ENCODE measurements around the gene GORASP1.
A peak's percentile ranks its signal among the peaks of the same experiment; 100 is the strongest.

Gene GORASP1

DNA sequence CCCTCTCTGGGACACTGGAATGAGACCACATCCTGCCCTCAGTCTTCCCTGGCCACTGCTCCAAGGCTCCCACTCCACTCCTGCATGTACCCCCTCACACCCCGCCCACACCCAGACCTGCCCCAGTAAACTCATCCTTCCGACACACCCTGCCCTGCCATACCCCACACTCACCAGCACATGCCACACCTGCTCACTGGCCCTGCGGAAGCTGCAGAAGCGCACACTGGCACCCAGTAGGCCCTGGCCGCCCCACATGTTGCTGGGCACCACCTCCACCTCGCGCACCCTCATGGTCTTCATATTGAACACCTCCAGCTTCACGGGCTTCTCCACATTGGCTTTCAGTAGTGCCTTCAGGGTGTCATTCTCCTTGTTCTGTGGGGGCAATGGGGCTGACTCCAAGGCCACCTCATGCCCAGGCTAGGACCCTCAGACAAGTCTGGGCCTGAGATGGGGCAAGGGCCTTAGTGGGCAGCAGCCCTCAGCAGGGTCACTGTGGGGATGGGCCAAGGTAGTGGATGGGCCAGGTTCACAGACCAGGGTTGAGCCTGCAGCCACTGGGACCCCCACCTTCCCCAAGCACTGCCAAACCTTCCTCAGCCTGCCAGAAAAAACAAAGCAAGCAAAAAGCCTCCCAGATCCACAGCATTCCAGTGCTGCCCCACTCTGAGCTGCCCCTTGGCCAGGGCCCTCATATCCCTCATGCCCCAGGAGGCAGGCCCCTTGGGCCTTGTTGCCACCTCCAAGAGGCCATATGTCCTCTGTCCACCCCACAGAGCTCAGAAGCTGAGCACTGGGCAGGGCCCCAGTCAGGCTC lies 4.7 kb downstream of the GORASP1 start:
- no peak for DNase-seq (ENCODE audit: low read depth in 2 of 2)

DNA sequence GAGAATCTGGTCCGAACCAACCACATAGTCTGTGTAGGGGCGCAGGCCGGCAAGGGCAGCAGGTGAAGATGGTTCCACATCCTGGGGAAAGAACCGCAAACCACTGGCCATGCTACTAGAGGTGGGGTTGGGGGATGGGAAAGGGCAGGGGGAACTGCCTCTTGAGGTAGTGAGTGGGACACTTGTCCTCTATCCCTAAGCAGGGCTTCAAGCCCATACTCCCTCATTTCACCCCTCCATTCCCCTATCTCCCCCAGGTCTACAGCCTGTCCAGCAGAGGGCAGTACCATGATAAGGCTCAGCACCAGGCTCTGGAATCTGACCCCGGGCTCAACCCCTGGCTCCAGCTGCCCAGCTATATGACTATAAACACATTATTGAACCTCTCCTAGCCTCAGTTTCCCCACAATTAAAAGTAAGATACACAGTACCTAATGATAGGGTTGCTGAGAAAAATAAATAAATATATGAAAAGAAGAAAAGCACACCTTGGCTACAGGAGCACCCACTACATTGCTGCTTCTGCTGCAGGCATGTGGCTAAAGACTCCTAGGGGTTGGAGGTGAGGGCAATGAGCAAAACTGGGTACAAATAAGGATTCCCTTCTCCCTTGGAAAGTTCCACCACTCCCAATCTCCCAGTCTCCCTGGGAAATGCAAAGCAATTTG lies 6.3 kb downstream of the GORASP1 start:
- DNase-seq (ENCODE audit: low read depth in 2 of 2), result peak in 1 of 2 donors; percentile 36

DNA sequence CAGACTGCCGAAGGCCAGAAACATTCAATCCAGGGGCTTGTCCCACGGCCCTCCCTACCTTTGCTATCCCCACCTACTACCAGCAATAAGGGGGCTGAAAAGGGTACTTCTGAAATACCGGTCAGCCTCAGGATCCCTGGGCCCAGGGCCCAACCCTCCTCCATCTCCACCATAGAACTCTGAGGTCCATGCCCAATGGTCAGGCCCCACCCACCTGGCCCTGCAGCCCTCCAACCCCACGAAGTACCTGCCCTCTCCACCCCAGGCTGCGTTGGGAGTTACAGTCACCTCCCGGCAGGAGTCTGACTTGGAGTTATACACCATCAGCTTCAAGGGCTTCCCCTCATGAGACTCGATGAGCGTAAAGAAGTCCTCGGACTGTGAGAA lies 6.9 kb downstream of the GORASP1 start:
- no peak for DNase-seq (ENCODE audit: low read depth in 2 of 2)

DNA sequence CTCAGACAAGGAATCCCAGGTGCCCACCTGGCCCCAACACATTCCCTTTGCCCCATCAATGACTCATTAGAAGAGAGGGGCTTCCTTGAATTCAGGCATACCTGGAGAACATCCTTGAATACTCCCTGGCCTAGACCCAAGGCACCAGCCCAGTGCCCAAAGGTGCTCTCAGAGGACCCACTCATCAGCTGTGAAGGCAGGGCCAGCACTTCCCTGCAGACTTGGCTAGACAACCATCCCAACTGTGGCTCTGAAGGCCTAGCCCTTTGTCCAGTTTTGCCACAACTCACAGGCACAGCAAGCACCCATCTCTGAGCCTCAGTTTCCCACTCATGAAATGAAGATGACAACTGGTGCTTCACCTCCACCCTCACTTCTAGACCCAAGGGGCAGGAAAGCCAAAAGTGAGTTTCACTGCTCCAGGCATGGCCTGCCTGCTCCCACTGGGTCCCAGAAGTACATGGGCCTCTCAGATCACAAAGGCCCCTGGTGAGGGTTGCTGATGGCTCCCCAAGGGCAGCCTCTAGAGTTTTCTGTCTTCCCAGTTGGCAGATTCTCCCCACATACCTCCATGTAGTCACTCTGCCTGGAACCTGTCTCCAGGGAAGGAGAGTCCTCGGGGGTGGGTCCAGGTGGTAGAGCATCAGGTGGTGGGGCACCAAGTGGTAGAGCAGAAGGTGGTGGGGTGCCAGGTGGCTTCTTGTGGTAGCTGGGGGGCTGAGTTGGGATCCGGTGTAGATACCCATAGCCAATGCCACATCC lies 7.5 kb downstream of the GORASP1 start:
- no peak for DNase-seq (ENCODE audit: low read depth in 2 of 2)

DNA sequence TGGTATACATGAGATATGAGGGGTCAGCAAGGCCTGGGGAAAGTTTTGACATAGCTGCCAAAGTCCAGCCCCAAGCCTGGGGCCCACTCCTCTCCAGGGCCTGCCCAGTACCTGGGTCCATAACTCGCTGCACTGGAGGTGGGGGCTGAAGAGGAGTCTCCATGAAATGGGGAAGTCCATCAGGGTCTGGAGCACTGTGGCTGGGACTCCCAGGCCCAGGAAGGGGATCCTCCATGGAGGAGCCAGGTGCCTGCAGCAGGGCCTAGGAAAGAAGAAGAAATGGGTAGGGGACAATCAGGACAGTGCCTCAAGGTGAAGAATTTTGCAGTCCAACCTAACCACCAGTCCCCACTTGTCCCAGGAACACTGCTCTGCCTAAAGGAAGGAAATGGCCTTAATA lies 8.2 kb downstream of the GORASP1 start:
- DNase-seq (ENCODE audit: low read depth in 2 of 2), result no peak

DNA sequence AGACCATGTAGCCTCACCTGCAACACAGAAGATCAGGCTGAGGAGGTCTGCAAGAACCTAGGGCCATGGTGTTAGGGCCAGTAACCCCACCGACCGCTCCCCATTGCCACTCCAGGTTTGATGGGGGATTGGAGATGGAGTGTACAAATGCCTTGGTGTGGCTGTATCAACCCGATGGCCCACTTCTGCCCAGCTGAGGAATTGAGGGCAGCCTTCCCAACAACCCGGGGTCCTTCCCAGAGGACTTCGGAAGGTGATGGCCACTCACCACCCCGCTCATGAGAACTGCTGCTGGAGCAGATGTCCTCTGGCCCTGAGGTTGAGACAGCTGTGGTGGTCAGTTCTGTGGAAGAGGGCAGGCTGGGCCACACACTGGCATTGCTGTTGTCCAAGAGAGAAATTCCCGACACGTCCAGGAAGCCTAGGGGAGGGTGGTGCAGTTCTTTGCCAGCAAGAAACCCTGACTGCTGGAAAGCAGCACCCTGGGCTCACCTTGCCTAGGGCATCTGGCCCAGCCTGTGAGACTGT lies 8.9 kb downstream of the GORASP1 start:
- DNase-seq (ENCODE audit: low read depth in 2 of 2), result no peak

DNA sequence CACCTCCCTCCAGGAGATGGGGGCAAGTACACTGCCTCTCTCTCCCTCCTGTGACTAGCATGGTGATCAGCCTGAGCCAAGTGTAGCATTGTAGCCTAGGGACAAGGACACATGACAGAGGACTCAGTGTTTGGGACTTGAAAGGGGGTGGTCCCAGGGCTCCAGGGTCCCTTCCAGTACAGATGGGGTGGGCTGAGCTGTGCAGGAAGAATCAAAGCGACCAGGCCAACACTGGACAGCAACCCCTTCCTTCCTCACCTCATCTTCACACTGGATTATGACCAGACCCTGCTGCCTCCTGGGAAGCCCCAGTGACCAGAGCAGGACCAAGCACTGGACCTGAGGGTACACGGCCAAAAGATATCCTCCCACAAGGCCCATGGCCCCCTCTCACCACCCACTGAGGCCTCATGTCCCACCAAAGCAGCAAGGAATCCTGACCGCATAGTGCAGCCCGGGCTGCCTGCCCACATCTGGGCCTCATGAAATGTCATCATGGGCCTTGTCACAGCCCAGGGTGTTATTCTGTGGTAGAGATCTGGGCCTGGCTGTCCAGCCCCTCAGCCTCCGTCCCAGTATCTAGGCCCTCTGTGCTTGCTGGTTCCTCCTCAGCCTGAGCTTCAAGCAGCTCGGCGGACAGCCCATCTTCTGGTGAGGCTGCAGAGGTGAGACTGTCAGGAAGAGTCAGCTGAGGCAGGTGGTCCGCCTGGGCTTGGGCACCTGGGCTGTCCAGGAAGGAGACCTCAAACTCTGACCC lies 9.5 kb downstream of the GORASP1 start:
- DNase-seq (ENCODE audit: low read depth in 2 of 2), result no peak

DNA sequence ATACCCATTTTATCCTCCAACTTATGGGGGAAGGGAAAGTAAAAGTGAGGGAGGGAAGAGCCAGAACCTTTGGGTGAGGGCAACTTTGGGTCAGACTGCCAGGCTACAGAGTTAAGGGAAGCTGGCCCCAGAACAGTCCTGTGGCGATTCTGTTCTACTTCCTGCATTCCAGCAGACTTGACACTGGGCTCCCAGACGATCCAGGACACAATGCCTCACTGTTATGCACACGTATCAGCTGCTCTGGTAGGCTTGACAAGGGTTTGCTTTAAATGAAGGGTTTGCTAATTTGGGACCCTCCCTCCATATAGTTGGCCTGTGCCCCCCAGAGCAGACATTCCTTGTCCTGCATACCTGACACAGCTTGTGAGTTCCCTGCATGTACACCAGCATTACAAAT lies 10.7 kb downstream of the GORASP1 start:
- no peak for DNase-seq (ENCODE audit: low read depth in 2 of 2)

DNA sequence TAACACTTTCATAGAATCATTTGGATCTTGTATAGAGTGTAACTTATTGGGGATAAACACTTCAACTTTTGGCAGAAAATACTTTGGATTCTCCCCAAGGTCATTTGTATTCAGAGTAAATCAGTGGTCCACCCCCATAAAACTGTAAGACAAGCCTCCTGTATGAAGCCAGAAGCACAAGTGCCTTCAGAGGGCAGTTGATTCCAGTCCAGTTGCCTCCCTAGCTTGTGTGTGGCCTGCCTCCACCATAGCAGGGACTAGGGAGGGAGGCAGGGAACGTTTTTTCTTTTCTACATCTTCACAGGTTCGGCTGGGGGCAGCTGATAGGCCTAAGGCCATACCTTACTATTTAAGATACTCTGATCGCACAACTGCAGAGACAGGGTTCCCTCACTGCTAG lies 11.6 kb downstream of the GORASP1 start:
- no peak for DNase-seq (ENCODE audit: low read depth in 2 of 2)

DNA sequence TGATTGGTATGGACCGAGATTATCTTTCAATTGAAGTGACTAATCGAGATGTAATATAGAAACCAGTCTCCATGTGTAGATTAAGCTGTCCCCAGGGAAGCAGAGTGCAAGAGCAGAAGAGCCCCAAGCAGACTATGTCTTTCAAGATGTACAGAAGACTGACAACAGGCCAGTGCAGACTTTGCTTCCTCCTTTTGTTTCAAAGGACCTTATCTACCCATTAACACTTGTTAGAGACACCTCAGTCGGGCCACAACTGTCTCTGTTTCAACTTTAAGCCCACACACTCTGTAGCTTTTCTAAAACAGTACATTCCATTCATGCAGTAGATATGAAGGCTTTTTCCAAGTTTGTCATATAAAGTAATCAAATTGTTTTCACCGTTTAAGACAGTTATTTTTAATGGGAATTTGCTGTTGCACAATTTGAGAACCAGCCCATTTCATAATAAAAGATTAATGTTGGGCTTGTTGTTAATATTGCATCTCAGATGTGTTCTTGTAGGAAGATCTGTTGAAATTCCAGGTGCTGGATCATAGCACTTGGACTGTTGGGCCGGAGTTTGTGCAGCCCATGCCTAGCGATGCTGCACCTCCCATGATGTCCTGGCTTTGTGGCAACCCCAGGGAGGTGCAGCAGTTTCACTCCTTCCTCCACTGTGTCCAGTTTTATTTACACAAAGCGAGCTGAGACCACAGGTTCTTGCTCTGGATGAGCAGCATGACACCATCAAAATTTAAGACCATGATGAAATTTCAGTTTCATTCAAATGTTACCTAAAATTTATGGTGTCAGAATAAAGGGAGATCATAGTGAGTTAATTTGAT lies 12.4 kb downstream of the GORASP1 start:
- no peak for DNase-seq (ENCODE audit: low read depth in 2 of 2)

DNA sequence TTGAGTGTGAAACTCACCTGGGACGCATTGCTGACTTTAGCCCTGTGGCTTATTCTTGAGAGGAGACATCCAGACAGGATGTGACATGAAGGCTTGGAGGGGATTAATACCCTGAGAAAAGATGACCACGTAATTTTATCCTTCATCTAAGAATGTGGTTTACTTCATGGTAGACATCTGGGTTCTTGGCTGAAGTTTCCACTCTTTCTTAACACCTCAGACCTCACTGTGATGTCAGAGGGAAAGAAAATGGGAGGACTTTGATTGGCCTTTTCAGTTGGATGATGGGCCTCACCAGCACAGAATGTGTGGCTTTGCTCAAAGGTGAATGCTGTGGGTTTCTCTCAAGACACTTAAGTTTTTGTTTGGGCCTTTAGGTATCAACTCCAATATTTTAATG lies 16.5 kb downstream of the GORASP1 start:
- no peak for DNase-seq (ENCODE audit: low read depth in 2 of 2)

DNA sequence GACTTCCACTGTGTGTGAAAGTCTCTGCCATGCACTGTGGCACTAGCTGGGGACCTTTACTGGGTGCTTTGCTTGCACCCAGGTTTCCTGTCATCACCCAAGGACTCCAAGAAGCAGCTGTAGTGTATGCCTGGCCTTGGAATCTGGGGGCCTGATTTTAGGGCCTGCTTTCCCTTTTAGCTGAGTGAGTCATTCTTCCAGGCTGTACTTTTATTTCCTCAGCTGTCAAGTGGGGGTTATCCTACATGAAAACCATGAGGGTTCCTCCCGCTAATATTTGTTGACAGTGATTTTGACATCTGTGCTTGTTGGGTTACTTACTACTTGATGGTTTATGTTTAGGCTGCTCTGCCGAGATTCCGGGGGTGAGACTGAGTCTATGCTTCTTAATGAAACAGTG lies 18.5 kb downstream of the GORASP1 start:
- no peak for DNase-seq (ENCODE audit: low read depth in 2 of 2)

DNA sequence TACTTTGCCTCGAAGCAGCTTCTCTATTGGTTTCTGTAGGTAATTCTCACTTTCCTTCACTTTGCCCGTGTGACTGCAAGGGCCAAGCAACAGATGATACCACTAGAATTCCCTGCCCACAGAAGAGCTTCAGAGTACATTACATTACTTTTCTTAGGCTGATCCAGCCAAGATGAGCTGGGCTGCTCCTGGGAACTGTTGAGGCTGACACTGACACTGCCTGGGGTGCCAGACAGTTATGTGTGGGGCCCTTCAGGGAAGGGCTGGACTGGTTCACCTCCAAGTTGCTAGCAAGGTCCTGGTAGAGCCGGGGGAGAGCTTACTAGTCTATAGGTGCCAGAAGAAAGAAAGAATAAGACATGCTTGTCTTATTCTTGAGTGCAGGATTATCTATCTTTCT lies 19.0 kb downstream of the GORASP1 start:
- DNase-seq (ENCODE audit: low read depth in 2 of 2), result no peak

DNA sequence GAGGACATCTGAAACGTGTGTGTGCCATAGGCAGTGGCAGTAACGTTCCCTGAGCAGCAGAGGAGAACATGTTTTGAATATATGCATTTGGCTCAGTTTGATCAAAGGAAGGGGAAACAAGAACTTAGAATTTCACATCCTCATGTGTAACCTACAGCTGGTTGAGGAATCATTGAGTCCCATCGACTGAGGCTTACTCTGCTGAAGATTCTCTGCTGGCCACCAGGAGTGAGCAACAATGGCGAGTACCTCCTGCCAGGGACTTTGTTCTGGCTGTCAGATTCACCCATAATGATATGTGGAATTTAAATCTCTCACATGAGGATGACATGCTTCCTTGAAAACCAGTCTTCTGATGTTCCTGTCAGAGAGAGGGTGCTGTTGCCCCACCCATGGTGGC lies 21.3 kb downstream of the GORASP1 start:
- no peak for DNase-seq (ENCODE audit: low read depth in 2 of 2)

DNA sequence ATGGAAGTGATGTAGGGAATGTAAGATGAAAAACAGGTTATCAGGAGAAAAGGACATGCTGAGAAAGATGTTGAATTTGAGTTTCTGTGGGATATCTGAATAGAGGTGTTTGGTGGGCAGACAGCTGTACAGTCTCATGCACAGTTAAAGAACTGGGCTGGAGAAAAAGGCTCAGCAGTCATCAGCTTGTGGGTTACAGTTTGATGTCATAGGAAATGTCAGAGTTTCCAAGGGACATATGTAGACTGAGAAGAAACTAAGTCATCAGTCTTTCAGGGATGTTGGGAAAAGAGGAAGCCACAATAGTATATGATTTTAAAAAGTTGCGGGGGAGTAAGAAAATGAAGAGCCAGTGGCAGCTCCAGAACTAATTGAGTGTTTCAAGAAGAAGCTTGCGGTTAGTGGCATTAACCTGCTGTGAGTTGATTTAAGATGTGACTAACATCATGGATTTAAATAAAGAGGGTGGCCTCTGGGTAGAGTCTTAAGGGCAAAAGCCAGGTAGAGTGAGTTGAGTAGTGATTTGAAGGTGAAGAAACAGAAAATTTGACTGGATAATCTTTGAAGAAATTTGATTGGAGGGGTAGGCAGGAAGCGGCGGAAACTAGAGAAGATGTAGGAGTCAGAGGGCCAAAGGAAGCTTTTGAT lies 24.6 kb downstream of the GORASP1 start:
- DNase-seq (ENCODE audit: low read depth in 2 of 2), result no peak

DNA sequence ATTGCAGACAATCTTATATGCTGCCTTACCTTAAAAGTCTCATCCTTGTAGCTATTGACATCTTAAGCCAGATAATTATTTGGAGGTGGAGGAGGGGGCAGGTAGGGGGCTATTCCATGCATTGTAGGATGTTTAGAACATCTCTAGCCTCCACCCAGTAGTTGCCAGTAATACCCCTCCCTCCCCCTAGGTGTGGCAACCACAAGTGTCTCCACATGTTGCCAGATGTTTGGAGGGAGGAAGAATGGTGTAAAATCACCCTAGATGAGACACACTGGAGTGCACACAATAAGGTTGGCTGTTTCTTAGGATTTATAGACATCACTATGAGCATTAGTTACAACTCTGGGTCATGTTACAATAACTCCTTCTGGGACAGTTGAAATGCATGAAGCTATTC lies 27.4 kb downstream of the GORASP1 start:
- no peak for DNase-seq (ENCODE audit: low read depth in 2 of 2)

DNA sequence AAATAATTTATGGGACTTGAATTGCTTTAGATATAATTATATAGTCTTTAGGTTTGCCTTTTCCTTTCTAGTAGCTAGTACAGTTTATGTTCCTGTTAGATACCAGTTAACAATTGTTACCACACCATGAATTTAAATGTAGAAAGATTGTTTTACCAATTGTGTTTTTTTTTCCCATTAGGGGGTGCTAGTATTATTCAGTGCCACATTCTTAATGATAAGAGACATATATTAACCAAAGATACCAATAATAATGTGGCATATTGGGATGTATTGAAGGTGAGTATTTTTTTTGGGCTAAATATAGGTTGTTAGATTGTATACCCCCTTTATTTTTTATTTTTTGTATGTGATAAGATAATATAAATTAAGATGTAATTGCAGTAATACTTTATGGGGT lies 27.9 kb downstream of the GORASP1 start:
- no peak for DNase-seq (ENCODE audit: low read depth in 2 of 2)

DNA sequence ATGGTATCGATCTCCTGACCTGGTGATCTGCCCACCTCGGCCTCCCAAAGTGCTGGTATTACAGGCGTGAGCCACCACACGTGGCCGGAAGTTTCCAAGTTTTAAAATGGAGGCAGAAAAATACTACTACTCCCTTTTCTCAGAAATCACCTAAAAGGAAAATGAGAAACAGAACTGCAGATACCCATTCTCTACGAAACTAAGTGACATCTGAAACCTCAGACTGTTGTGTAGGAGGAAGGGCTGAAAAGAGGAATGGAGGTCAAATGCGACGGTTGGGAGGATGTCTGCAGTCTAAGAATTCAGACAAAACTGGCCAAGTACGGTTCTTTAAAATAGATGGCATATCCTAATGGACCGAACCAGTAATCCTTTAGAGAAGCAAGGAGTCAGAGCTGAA lies 31.5 kb downstream of the GORASP1 start:
- no peak for DNase-seq (ENCODE audit: low read depth in 2 of 2)

DNA sequence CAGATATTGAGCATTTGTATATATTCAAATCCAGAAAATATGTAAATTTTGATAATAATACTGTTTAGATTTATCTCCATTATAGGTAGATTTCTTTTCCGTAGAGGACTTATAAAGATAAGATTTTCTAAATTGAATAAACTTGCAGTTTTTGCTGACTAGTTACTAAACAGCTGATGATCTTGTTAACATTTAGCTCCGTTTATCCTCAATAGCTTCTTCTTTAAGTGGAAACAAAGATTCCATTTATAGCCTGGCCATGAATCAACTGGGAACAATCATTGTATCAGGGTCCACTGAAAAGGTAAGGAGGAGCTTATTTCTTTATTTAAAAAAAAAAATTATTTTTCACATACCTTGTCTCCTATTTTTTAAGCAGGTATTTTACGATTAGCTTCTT lies 38.9 kb downstream of the GORASP1 start:
- DNase-seq (ENCODE audit: low read depth in 2 of 2), result no peak

DNA sequence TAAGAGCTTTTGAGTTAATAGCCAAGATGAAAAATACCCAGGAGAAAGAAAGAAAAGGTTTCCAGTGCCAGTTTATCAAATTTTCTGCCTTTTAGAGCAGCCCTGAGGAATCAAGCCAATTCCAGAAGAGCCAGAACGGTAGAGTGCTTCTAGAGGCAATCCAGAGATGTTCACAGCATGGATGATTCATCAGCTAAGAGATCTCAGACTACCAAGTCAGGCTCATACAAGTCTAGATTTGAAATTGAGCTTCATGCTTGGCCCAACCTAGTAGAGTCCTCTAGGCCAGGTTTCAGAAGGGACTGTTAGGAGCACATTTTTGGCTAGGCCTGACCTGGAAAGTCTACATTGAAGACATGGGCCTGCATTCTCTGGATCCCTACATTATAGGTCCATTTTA lies 40.1 kb downstream of the GORASP1 start:
- no peak for DNase-seq (ENCODE audit: low read depth in 2 of 2)

Data from activated CD4-positive, alpha-beta T cell treated with anti-CD3 and anti-CD28 coated beads for 24 hours (primary cell).